SK-N-SH (cell line): ENCODE results near the gene STYXL1.

Source experiments
- CTCF ChIP-seq: fragments of 200-600 bp; sonication (generic); IDR thresholded peaks from 2 replicates; pipeline ENCODE4 v1.6.1; 2017; ENCODE audit warnings: antibody characterized with exemption, mild to moderate bottlenecking, moderate library complexity
- ELF1 ChIP-seq: IDR thresholded peaks from 2 replicates; pipeline ENCODE4 v1.4.0; 2012
- EP300 ChIP-seq, 2 experiments: IDR thresholded peaks; 2 replicates each; pipeline versions ENCODE4 v1.4.0 to v1.6.1; 2012; ENCODE audit warnings: borderline replicate concordance in 1 of 2, low read depth in 1 of 2, low read length in 1 of 2
- GATA2 ChIP-seq: sonication (generic); formaldehyde crosslinking; IDR thresholded peaks from 2 replicates; pipeline ENCODE4 v1.5.0; 2020; ENCODE audit warnings: mild to moderate bottlenecking, missing genetic modification reagents
- MAX ChIP-seq: IDR thresholded peaks from 2 replicates; pipeline ENCODE4 v1.4.0; 2012; ENCODE audit warnings: low read depth
- NFIC ChIP-seq: IDR thresholded peaks from 2 replicates; pipeline ENCODE4 v1.4.0; 2012; ENCODE audit warnings: borderline replicate concordance
- POLR2AphosphoS5 ChIP-seq: IDR thresholded peaks from 2 replicates; pipeline ENCODE4 v1.6.1; 2012; ENCODE audit warnings: low read depth, low read length
- SIN3A ChIP-seq: IDR thresholded peaks from 2 replicates; pipeline ENCODE4 v1.6.1; 2012; ENCODE audit warnings: low read depth, mild to moderate bottlenecking, low read length, moderate library complexity, borderline replicate concordance

GRCh38 chr7:75998038-75998437 lies 49.8 kb downstream of the STYXL1 start:
- TF ChIP-seq MAX, result no peak
- no peak for TF ChIP-seq CTCF
- TF ChIP-seq POLR2AphosphoS5, result no peak
- no peak for TF ChIP-seq NFIC
- no peak for TF ChIP-seq GATA2 (CRISPR knock-in tag)
- TF ChIP-seq SIN3A, result no peak
- TF ChIP-seq ELF1, result no peak
- no peak for TF ChIP-seq EP300 (IDR thresholded peaks at IDR 0.05; ENCODE audit: borderline replicate concordance in 1 of 2, low read depth in 1 of 2, low read length in 1 of 2)
